Omental fat pad (tissue), 4 donors: ENCODE measurements around the gene ORM2. TPM values are rescaled to one million over a fixed set of nuclear protein-coding genes. Genes with fewer than 3 reads are reported as not detected.

Source experiments
- ATAC-seq: fragments of 150-250 bp; one replicate; pipeline ENCODE4 v1.9.1; 2016; ENCODE audit warnings: mild to moderate bottlenecking, moderate library complexity; ENCODE audit not compliant: low FRiP score
- DNase-seq: peaks from one replicate; pipeline ENCODE4 v3.0.0-alpha.2; 2019; ENCODE audit warnings: low spot score
- total RNA-seq, 4 donors: library from RNA; depleted of rRNA; stranded (reverse); fragments of >200 nt; gene quantifications; one replicate each; pipeline ENCODE4 v1.1.0, GENCODE V29; 2016
- TF ChIP-seq, protein P1 (sequence below), 3 donors: fragments of 450-650 bp; IDR thresholded peaks; one replicate each; pipeline ENCODE4 v1.5.1; 2016 to 2017; ENCODE audit warnings: antibody characterized with exemption in 3 of 3, mild to moderate bottlenecking in 3 of 3, moderate library complexity in 2 of 3

Gene ORM2
- total RNA-seq, 4 donors from 2014 or later = 1.6 TPM; not detected in 3

DNA sequence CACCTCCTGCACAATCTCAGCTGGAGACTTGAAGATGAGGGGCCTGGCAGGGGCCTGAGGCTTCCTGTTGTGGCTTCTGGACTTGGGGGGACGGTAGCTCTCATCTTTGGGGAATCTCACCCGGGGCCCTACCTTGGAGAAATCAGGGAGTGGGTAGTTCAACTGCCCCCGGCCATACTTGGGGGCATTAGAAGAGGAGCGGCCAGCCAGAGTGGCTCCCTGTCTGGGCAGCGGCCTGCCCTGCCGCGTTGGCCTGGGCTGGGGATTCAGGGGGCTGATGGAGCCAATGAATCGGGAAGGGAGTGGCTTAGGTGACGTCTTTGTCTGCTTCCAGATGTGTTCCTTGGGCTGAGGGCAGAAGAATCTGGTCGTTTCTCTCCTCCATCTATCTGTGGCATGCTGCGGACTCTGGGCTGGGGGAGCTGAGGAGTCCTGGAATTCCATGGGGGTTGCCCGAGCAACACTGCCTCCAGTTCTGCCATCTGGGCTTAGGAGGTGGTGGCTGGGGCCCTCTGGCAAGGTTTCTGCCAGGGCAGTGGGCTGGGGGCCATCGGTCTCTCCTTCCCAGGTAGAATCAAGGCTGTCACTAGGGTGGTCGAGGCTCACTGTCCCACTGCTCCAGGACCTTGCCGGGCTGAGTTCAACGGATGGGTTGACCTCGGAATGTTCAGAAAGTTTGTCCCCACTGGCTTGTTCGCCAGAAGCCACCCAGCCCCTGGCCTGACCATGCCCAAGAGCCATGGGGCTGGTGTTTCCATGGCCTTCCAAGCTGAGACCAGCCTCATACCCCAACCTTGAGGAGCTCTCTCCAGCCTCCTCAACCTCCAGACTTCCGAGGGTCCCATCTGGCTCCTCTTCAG, 47.1 kb downstream of the ORM2 start:
- DNase-seq = no peak
- TF ChIP-seq, protein P1, sequence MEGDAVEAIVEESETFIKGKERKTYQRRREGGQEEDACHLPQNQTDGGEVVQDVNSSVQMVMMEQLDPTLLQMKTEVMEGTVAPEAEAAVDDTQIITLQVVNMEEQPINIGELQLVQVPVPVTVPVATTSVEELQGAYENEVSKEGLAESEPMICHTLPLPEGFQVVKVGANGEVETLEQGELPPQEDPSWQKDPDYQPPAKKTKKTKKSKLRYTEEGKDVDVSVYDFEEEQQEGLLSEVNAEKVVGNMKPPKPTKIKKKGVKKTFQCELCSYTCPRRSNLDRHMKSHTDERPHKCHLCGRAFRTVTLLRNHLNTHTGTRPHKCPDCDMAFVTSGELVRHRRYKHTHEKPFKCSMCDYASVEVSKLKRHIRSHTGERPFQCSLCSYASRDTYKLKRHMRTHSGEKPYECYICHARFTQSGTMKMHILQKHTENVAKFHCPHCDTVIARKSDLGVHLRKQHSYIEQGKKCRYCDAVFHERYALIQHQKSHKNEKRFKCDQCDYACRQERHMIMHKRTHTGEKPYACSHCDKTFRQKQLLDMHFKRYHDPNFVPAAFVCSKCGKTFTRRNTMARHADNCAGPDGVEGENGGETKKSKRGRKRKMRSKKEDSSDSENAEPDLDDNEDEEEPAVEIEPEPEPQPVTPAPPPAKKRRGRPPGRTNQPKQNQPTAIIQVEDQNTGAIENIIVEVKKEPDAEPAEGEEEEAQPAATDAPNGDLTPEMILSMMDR (IDR thresholded peaks at IDR 0.05) = no peak
- no peak for ATAC-seq

DNA sequence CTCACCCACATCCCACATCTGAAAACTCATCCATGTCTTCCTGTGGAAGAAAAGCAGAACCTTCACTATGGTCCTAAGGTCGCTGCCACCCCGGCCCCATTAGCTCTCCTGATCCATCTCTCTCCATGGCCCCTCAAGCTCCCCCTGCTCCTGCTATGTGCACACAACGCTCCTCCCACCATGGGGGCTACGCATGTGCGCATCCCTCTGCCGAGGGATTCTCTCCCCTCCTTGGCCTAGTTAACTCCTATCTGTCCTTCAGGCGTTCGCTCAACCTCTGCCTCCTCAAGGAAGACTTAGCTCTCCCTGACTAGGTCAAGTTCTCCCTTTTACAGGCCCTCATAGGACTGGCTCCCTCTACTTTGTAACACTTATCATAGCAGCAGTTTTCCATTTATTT, 48.3 kb downstream of the ORM2 start:
- DNase-seq (no peak), ATAC-seq (no peak)
- TF ChIP-seq, protein P1 (IDR thresholded peaks at IDR 0.05) = no peak

DNA sequence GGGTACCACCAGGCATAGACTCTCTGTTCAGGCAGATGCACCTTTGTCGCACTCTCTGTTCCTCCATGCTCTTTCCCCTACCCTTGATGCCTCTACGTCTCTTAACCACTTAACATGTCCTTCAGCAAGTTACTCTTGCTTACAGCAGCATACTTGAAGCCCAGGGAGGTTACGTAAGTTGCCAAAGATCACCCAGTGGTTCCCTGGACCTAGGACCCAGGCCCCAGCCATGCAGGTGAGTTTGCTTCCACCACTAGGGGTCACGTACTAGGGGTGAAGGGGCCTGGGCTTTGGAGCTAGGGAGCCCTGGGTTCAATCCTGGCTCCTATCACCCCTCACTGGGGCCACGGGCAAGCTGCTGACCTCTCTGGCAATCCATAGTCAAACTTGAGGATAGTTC, 49.2 kb downstream of the ORM2 start:
- DNase-seq (no peak), ATAC-seq (no peak)

More for the DNA sequence above, 49.2 kb downstream of the ORM2 start:
- TF ChIP-seq, protein P1 (IDR thresholded peaks at IDR 0.05) = no peak

Other genes starting within 250 kb of the ORM2 start
- under 1 TPM in 2 of 4 donors, not detected in 2; 0.12 to 0.19 TPM for gene KIF12, start 230.6 kb upstream of the ORM2 start, total RNA-seq
- gene COL27A1, start 174.3 kb upstream of the ORM2 start, total RNA-seq = 10 to 100 TPM in 3 of 4 donors, 1 to 10 TPM in 1; 4.9 to 78.9 (median 10.1) TPM
- gene ORM1, start 6.8 kb upstream of the ORM2 start, total RNA-seq = 1 to 10 TPM in 2 of 4 donors, under 1 TPM in 1, not detected in 1; 0.65 to 5.4 (median 1.0) TPM
- 10 to 100 TPM; 22.6 to 86.1 (median 71.5) TPM for gene AKNA, start 58.1 kb downstream of the ORM2 start, total RNA-seq
- 10 to 100 TPM in 1 of 4 donors, 1 to 10 TPM in 3; 3.0 to 15.5 (median 6.6) TPM for gene WHRN, start 175.6 kb downstream of the ORM2 start, total RNA-seq